Measurements from ENCODE around the gene TBCE. TPM values are rescaled to one million over a fixed set of nuclear protein-coding genes. Genes with fewer than 3 reads are reported as not detected.

The TBCE gene
- total RNA-seq, 4 donors from 2014 or later = 17.6 to 58.6 (median 36.4) TPM

DNA sequence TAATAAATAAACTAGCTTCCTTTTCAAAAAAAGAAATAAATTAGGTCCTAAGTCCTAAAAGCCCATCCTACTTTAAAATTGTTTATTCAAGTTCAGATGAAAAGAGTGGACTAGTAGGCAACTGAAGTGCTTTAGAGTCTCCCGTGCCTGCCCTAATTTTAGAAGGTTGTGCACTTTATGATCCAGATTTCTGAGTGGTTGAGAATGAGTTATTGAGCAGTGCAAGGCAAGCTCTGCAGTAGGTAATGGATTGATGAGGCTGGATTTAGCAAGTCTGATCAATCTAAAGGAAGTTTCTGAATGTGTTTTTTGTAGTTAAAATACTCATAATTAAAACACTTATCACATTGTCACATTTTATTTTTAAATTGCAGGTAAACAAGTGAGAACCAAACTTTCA, 25.9 kb upstream of the TBCE start:
- H3K27me3 ChIP-seq = no peaks in the 10 kb centered on the region
- H3K4me1 ChIP-seq = peaks cover 0 to 10% (median 0%) of the 10 kb centered on the region in 4 donors
- no peak overlapping the region for H3K27ac ChIP-seq
- no peaks in the 10 kb centered on the region for H3K9me3 ChIP-seq
- no peak for TF ChIP-seq POLR2A (IDR thresholded peaks at IDR 0.05)
- no peak for TF ChIP-seq CTCF (IDR thresholded peaks at IDR 0.05)
- no peak for DNase-seq
- H3K36me3 ChIP-seq = peaks cover 0 to 41% (median 0%) of the 10 kb centered on the region in 3 donors
- no peak overlapping the region for H3K4me3 ChIP-seq

GRCh38 chr1:235342039-235342438, 25.2 kb upstream of the TBCE start:
- H3K9me3 ChIP-seq = no peaks in the 10 kb centered on the region
- no peak overlapping the region for H3K4me3 ChIP-seq
- peaks cover 0 to 41% (median 0%) of the 10 kb centered on the region in 3 donors for H3K36me3 ChIP-seq
- H3K27me3 ChIP-seq = no peaks in the 10 kb centered on the region
- no peak for TF ChIP-seq CTCF (IDR thresholded peaks at IDR 0.05)
- TF ChIP-seq POLR2A (IDR thresholded peaks at IDR 0.05) = no peak
- H3K27ac ChIP-seq = no peak overlapping the region
- peaks cover 0 to 4% (median 0%) of the 10 kb centered on the region in 4 donors for H3K4me1 ChIP-seq
- DNase-seq = no peak

- Histone ChIP-seq H3K9me3 (no peaks in the 10 kb centered on the region), H3K27ac (no peak overlapping the region), H3K27me3 (no peaks in the 10 kb centered on the region), H3K4me3 (no peak overlapping the region), H3K4me1 (no peaks in the 10 kb centered on the region), H3K36me3 (peaks cover 0 to 40% (median 0%) of the 10 kb centered on the region in 3 donors)
- no peak for TF ChIP-seq POLR2A (IDR thresholded peaks at IDR 0.05)
- TF ChIP-seq CTCF (IDR thresholded peaks at IDR 0.05) = no peak
- no peak for DNase-seq
Measured at GRCh38 chr1:235342471-235342870, 24.8 kb upstream of the TBCE start.

- Histone ChIP-seq H3K9me3 (no peaks in the 10 kb centered on the region), H3K4me3 (no peak overlapping the region), H3K27ac (no peak overlapping the region), H3K4me1 (no peaks in the 10 kb centered on the region), H3K36me3 (peaks cover 0 to 29% (median 0%) of the 10 kb centered on the region in 3 donors), H3K27me3 (no peaks in the 10 kb centered on the region)
- TF ChIP-seq CTCF (IDR thresholded peaks at IDR 0.05) (no peak), POLR2A (IDR thresholded peaks at IDR 0.05) (no peak)
- no peak for DNase-seq
Measured at GRCh38 chr1:235343726-235344125, 23.5 kb upstream of the TBCE start.

- H3K4me3 ChIP-seq = no peak overlapping the region
- TF ChIP-seq POLR2A (IDR thresholded peaks at IDR 0.05) (no peak), CTCF (IDR thresholded peaks at IDR 0.05) (no peak)
- H3K27me3 ChIP-seq = no peaks in the 10 kb centered on the region
- H3K9me3 ChIP-seq = no peaks in the 10 kb centered on the region
- no peak for DNase-seq
- H3K4me1 ChIP-seq = no peaks in the 10 kb centered on the region
- H3K27ac ChIP-seq = no peak overlapping the region
- H3K36me3 ChIP-seq = no peaks in the 10 kb centered on the region
Measured at GRCh38 chr1:235351441-235351840, 15.8 kb upstream of the TBCE start.

DNA sequence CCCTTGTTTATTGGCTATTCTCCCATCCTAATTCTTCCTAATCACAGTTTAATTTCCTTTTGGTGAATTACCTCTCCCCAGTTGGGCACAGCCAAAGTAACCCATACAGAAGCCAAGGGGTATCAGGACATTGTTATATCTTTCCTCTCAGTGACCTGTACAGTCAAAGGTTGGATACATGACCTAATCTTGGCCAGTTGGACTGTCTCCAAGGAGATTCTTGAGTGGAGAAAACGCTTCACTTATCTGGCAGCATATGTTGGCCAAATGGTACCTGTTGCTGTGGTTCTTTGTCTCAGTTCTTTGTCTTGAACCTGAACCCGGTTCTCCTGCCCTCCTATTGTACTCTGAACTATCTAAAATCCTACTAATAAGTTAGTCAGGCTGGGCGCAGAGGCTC, 15.3 kb upstream of the TBCE start:
- Histone ChIP-seq H3K27me3 (no peaks in the 10 kb centered on the region), H3K4me3 (no peak overlapping the region), H3K27ac (no peak overlapping the region), H3K36me3 (no peaks in the 10 kb centered on the region), H3K4me1 (no peaks in the 10 kb centered on the region), H3K9me3 (no peaks in the 10 kb centered on the region)
- TF ChIP-seq POLR2A (IDR thresholded peaks at IDR 0.05) = no peak
- no peak for TF ChIP-seq CTCF (IDR thresholded peaks at IDR 0.05)
- DNase-seq = no peak

Data from Peyer's patch (tissue), 4 donors.